K562 treated with DMSO at 1 percent for 24 hours (cell line): ENCODE measurements around the gene IFT20. TPM values are rescaled to one million over a fixed set of nuclear protein-coding genes. Genes with fewer than 3 reads are reported as not detected.

ENCODE experiments used
- total RNA-seq: library from RNA; unstranded; fragments of 300-600 nt; gene quantifications from 2 replicates; pipeline ENCODE4 v1.2.3, GENCODE V29; 2022; ENCODE audit warnings: low read depth; ENCODE audit not compliant: insufficient read depth

IFT20 gene
- 39.5 and 43.3 TPM in 2 replicates for total RNA-seq

DNA sequence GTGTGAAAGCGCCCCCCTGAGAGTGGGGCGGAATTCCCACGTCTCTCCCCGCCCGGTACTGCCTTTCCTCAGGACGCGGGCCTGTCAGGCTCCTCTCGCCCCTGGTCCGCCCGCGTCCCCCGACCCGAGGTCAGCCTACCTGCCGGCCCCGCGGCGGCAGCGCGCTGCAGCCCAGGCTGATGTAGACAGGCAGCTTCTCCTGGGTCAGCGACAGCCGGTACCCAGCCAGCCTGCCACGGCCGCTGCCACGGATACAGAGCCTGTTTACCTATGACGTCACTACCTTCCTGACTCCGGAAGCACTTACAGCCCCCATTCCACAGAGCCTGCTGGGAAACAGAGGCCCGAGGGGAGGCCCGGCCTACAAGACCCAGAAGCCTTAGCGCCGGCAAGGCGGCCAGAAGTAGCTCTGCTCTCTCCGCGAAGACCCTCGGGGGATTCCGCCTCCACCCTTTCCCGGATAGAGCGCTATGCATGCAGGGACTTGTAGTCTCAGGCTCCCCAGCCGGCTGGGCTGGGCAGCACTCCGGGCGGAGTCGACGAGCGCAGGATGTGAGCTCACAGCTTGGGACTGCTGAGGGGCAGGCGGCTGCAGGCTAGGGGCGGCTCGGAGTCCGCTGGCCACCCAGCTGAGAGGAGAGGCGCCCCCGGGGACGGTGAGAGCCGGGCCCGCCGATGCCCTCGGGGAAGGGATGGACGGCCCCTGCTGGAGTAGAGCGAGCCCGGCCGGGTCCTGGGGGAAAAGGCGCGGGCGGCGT is at the start of gene IFT20, which contains the start of gene TNFAIP1:
Gene IFT20 (minus strand): TSS at position 272 of the 758 bp plus-strand sequence. CDS start 3,487 bp downstream, outside the sequence.
Gene TNFAIP1 (plus strand): TSS at position 561 of the 758 bp plus-strand sequence. CDS start 3,761 bp downstream, outside the sequence.

GRCh38 chr17:28371245-28372202 is 36.3 kb upstream of the IFT20 start, which contains the start of gene SARM1:
TSS of gene SARM1 (plus strand) at chr17:28371694. CDS start at chr17:28372033, 339 bp downstream.

DNA sequence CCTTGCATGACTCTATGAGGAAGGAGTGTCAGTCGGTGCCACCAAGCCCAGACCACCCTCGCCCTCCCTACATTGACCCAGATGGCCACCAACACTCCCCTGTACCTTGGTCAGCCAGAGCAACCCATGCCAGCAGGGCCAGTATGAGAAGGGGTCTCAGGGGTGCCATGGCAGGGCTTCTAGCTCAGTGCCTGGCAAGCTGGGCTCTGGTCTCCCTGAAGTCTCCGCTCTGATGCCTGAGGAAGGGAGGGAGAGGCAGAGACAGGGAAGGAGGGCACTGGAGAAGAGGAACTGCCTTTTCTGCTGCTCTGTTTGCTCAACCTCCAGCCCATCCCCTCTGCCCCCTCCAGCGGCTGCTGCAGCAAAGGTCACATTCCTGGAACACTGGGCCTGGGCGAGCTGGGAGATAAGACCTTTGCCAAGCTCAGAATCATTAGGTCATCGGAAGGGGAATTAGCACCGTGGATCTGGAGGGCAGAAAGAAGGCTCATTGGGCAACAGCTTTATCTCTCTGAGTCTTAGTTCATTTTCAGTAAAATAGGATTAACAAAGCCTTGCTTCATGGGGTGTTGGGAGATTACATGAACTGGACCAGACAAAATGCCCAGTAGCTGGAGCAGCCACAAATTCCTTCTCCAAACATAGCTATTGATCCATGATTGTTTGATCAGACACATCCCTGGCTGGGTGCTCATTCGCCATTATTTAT is 34.9 kb upstream of the IFT20 start, which contains the start of gene VTN:
Gene VTN (minus strand): TSS at position 273 of the 709 bp plus-strand sequence. CDS start 104 bp downstream, at position 169.

GRCh38 chr17:28364665-28365363 is 29.5 kb upstream of the IFT20 start, which contains the start of gene SEBOX:
TSS of gene SEBOX (minus strand) at chr17:28365199. CDS start at chr17:28365151, 48 bp downstream.

DNA sequence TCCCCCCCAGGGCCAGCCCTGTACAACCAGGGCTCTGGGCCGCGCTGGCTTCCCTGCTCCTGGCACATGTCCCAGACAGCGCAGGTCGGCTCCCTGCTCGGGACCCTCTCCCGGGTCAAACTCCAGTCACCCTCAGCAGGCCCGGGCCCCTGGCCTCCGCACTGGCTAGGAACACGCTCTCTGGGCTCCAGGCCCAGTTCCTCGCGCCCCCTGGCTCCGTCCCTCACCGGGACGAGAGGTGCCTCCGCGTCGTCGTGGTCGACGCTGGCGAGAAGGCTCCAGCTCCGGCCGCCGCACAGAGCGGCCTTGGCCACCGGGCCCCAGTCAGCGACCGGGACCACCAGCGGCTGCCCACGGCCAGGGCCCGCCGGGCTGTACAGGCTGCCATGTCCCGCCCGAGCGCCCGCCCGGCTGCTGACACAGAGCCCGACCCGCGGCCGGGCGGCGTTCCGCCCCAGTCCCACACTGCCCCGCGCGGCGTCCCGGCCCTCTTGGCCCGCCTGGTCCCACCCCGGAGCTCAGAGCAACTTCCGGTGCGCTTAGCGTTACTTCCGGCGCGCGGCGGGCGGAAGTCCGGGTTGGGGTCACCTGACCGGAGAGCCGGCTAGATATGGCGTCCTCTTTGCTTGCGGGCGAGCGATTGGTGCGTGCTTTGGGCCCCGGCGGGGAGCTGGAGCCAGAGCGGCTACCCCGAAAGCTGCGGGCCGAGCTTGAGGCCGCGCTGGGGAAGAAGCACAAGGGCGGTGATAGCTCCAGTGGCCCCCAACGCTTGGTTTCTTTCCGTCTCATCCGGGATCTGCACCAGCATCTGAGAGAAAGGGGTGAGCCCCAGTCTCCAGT is 22.0 kb upstream of the IFT20 start, which contains the start of gene POLDIP2:
Gene POLDIP2 (minus strand): TSS at position 467 of the 840 bp plus-strand sequence. CDS start 79 bp downstream, at position 388.

DNA sequence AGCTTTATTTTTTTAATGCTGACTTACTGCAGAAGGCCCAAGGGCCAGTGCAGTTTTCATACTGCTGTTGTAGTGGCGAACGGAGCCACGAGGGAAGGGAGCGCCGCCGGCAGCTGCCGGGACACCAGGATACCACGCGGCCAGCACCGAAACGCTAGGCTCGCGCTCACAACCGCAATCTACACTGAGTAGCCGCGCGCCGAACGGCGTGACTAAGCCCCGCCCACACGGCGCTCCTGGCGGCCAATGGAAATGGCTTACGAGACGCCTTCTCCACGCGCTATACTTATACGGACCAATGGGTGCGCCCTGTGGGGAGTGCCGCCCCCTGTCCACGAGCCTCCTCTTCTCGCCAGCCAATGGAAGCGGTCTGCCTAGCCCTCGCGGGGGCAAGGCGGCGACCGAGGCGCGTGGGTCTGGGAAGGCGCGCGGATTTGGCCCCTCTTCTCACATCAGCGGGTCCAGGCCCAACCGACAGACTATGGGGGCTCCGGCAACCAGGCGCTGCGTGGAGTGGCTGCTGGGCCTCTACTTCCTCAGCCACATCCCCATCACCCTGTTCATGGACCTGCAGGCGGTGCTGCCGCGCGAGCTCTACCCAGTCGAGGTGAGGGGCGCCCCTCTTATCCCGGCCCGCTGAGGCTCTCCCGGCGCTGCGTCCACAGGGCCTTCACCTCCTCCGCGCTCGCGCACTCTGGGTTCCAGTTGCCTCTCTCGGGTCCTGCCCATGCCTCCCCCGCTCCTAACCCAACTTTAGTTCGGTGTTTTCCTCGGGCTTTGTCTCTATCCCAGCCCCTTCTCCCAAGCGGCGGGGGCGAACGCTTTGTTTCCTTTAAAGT is 16.3 kb downstream of the IFT20 start, which contains the start of gene TMEM97:
Gene TMEM97 (plus strand): TSS at position 442 of the 839 bp plus-strand sequence. CDS start 40 bp downstream, at position 482.

Other genes with a start within 250 kb of the IFT20 start
- 27.9 and 29.0 TPM in 2 replicates for gene TMEM97, start 16.3 kb downstream of the IFT20 start, total RNA-seq
- gene TNFAIP1, start 289 bp upstream of the IFT20 start, total RNA-seq, result 20.1 and 20.4 TPM in 2 replicates
- gene POLDIP2, start 22.1 kb upstream of the IFT20 start, total RNA-seq, result 91.1 and 93.0 TPM in 2 replicates
- not detected in 2 replicates for gene SEBOX, start 29.7 kb upstream of the IFT20 start, total RNA-seq
- gene VTN, start 34.8 kb upstream of the IFT20 start, total RNA-seq, result 0.49 and 1.5 TPM in 2 replicates
- gene SARM1, start 36.2 kb upstream of the IFT20 start, total RNA-seq, result 0.57 and 0.87 TPM in 2 replicates
- 4.1 and 4.9 TPM in 2 replicates for gene SLC46A1, start 70.7 kb upstream of the IFT20 start, total RNA-seq
- not detected in 2 replicates for gene SLC13A2, start 138.2 kb upstream of the IFT20 start, total RNA-seq
- not detected in 2 replicates for gene FOXN1, start 170.9 kb upstream of the IFT20 start, total RNA-seq
- 47.2 TPM in 2 replicates for gene UNC119, start 217.2 kb upstream of the IFT20 start, total RNA-seq
- gene PIGS, start 236.1 kb upstream of the IFT20 start, total RNA-seq, result 110 and 111 TPM in 2 replicates
- gene ALDOC, start 241.4 kb upstream of the IFT20 start, total RNA-seq, result 74.9 and 81.6 TPM in 2 replicates